Esophagus squamous epithelium (tissue), 4 donors: ENCODE results near the gene ELOVL4.

ENCODE experiments used
- CTCF ChIP-seq, 6 experiments: fragments of 450-650 bp in 4 of 6; fragments of 200-600 bp in 2 of 6; sonication (generic) in 2 of 6; IDR thresholded peaks; one replicate each; pipeline ENCODE4 v1.5.1; 2016 to 2019; ENCODE audit warnings: antibody characterized with exemption in 6 of 6, mild to moderate bottlenecking in 4 of 6, moderate library complexity in 4 of 6
- POLR2A ChIP-seq, 4 donors: fragments of 450-650 bp; IDR thresholded peaks; one replicate each; pipeline ENCODE4 v1.6.1; 2017; ENCODE audit warnings: antibody characterized with exemption in 4 of 4, mild to moderate bottlenecking in 4 of 4, moderate library complexity in 3 of 4

GRCh38 chr6:79888587-79888986 is 58.8 kb downstream of the ELOVL4 start:
- no peak for TF ChIP-seq CTCF (IDR thresholded peaks at IDR 0.05)
- TF ChIP-seq POLR2A (IDR thresholded peaks at IDR 0.05), result no peak
